Mucosa of rectum (tissue), 2 donors: Measurements from ENCODE around the gene HMGXB3.

Experiments
- H3K27ac ChIP-seq, 2 donors: one replicate each; pipeline ENCODE4 v1.7.0; 2013; ENCODE audit warnings: inconsistent platforms in 2 of 2, low read depth in 2 of 2, low read length in 2 of 2
- H3K27me3 ChIP-seq, 2 donors: one replicate each; pipeline ENCODE4 v1.7.0; 2013; ENCODE audit warnings: low read length in 2 of 2; ENCODE audit not compliant: control insufficient read depth in 2 of 2, insufficient read depth in 2 of 2
- H3K36me3 ChIP-seq, 2 donors: one replicate each; pipeline ENCODE4 v1.7.0; 2013; ENCODE audit warnings: low read length in 2 of 2; ENCODE audit not compliant: control insufficient read depth in 2 of 2, insufficient read depth in 2 of 2
- H3K4me1 ChIP-seq, 2 donors: one replicate each; pipeline ENCODE4 v1.7.0; 2013; ENCODE audit warnings: low read length in 2 of 2, mild to moderate bottlenecking in 1 of 2; ENCODE audit not compliant: control insufficient read depth in 2 of 2, insufficient read depth in 2 of 2
- H3K4me3 ChIP-seq, 2 donors: one replicate each; pipeline ENCODE4 v1.7.0; 2013; ENCODE audit warnings: low read length in 2 of 2
- H3K9ac ChIP-seq, 2 donors: one replicate each; pipeline ENCODE4 v1.7.0; 2013; ENCODE audit warnings: low read length in 2 of 2, low read depth in 1 of 2, mild to moderate bottlenecking in 1 of 2
- H3K9me3 ChIP-seq, 2 donors: one replicate each; pipeline ENCODE4 v1.7.0; 2013; ENCODE audit warnings: low read length in 2 of 2; ENCODE audit not compliant: control insufficient read depth in 2 of 2
- donor health status: healthy.
- donor health status: Normal muscosa, but diverticular disease.

Gene HMGXB3

DNA sequence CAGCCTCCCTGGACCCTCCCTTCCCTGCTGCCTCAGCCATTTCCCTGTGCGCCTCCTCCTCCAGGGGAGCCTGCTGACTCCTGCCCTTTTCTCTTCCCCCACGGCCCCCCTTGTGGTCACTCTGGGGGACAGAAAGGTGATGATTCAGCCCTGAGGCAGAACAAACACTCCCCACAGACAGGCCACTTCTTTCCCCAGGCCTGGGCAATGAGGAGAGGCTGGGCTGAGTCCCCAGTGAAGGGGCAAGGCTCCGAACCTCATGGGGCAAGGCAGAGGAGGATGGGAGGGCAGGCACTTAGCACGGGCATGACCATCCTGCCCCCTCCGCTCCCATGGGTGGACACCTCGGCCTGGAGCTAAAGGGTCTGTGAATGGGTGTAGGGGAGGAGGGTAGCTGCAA is 64.8 kb downstream of the HMGXB3 start:
- H3K9ac ChIP-seq = no peak overlapping the region
- no peaks in the 10 kb centered on the region for H3K36me3 ChIP-seq
- H3K27me3 ChIP-seq = no peaks in the 10 kb centered on the region
- no peaks in the 10 kb centered on the region for H3K4me1 ChIP-seq
- no peak overlapping the region for H3K4me3 ChIP-seq
- no peaks in the 10 kb centered on the region for H3K9me3 ChIP-seq
- peak overlapping the region in 1 of 2 donors; percentile 16 for H3K27ac ChIP-seq

DNA sequence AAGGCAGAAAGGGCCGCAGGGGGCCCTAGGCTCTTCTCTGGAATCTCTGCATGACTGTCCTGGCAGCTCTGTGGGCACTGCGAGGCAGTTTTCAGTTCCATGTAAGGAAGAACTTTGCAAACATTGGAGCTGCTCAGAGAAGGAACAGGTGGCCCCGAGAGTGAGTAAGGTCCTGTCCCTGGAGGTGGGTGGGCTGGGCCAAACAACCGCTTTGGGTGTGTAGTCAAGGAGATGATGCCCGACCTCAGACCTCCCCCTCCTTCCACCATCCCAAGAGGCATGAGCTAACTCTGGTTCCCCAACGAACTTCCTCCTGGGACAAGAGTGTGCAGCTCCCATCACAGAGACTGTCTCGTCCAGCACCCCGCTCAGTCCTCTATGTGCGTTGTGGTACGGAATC is 65.3 kb downstream of the HMGXB3 start:
- H3K27me3 ChIP-seq = no peaks in the 10 kb centered on the region
- no peak overlapping the region for H3K4me3 ChIP-seq
- H3K36me3 ChIP-seq = no peaks in the 10 kb centered on the region
- H3K9me3 ChIP-seq = no peaks in the 10 kb centered on the region
- no peaks in the 10 kb centered on the region for H3K4me1 ChIP-seq
- no peak overlapping the region for H3K9ac ChIP-seq
- H3K27ac ChIP-seq = peak overlapping the region in 1 of 2 donors; percentile 16

DNA sequence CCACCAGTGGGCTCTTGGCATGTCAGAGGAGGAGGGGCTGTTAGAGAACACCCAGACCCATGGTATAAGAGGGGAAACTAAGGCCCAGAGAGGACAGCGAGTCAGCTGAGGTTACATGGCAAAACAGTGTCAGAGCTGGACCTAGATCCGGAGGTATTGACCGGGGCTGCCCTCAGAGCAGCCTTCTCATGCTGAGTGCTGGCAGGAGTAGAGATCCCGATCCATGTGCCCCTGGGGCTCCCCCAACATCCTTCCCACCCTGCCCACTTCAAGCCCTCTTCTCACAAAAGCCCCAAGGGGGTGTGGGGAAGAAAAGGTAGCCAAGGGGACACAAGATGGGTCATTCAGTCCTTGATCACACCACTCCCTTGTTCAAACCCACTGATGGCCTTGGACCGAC is 65.9 kb downstream of the HMGXB3 start:
- H3K9ac ChIP-seq = no peak overlapping the region
- H3K36me3 ChIP-seq = no peaks in the 10 kb centered on the region
- H3K9me3 ChIP-seq = no peaks in the 10 kb centered on the region
- H3K27me3 ChIP-seq = no peaks in the 10 kb centered on the region
- no peaks in the 10 kb centered on the region for H3K4me1 ChIP-seq
- no peak overlapping the region for H3K4me3 ChIP-seq
- H3K27ac ChIP-seq = no peak overlapping the region

DNA sequence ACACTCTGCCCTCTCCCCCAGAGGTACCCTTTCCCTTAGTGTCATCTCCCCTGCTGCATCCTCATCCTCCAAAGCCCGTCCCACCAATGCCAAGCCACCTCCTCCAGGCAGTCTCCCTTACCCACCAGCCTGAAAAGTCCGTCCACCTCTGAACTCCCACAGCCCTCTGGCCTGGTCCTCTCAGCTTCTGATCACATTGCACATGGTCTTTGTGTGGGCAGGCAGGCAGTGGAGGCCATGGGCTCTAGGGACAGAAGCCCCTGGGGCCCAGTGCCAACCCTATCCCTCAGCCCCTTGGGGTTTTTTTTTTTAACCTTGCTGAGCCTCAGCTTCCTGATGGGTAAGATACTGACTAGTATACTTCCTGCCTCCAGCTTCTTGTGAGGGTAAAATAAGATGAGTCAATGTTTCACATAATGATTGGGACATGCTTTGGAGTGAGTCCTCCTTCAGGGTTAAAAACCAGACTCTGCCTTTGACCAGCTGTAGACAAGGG is 66.4 kb downstream of the HMGXB3 start:
- Histone ChIP-seq H3K36me3 (no peaks in the 10 kb centered on the region), H3K9ac (no peak overlapping the region), H3K4me1 (no peaks in the 10 kb centered on the region), H3K9me3 (no peaks in the 10 kb centered on the region), H3K4me3 (no peak overlapping the region), H3K27ac (no peak overlapping the region), H3K27me3 (no peaks in the 10 kb centered on the region)

DNA sequence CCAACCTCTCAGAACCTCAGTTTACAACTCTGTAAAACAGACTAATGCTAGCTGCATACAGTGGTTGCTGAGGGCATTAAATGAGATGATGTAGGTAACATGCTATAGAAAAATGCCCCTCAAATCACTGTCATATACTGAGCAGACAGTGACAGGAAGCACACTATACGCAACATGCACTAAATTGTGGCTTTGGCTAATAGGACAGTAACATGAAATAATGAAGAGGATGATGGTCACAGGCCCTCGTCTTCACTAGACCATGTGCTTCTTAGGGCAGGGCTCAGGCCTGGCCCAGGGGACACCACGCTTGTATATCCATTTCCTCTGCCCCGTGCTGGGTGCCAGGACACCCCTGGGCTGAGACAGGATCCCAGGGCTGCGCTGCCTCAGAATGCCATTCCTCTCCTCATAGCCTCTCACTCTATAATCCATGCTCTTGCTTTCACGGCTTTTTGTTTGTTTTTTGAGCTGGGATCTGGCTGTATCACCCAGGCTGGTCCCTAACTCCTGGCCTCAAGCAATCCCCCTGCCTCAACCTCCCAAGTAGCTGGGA is 66.9 kb downstream of the HMGXB3 start:
- no peaks in the 10 kb centered on the region for H3K9me3 ChIP-seq
- H3K4me1 ChIP-seq = no peaks in the 10 kb centered on the region
- H3K36me3 ChIP-seq = no peaks in the 10 kb centered on the region
- H3K27me3 ChIP-seq = no peaks in the 10 kb centered on the region
- H3K27ac ChIP-seq = peak overlapping the region in 1 of 2 donors; percentile 23
- H3K4me3 ChIP-seq = no peak overlapping the region
- no peak overlapping the region for H3K9ac ChIP-seq

DNA sequence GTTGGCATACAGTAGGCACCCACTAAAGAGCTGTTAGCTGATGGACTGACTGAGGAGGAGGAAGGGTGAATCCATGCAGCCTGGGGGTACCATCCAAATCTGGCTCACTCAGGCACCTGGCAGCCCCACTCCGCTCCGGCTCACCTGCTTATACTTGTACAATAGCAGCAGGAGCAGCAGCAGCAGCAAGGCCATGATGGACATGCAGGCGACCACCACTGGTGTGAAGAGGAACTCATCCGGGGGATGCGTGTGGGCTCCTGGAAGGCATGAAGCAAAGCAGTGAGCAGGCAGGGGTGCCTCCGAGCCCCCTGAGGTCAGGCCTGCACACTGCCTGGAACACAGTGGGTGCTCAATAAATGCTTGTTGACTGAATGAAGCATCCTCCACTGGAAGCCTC is 67.5 kb downstream of the HMGXB3 start:
- Histone ChIP-seq H3K9ac (no peak overlapping the region), H3K27me3 (no peaks in the 10 kb centered on the region), H3K4me1 (no peaks in the 10 kb centered on the region), H3K9me3 (no peaks in the 10 kb centered on the region), H3K36me3 (no peaks in the 10 kb centered on the region), H3K27ac (no peak overlapping the region), H3K4me3 (no peak overlapping the region)

DNA sequence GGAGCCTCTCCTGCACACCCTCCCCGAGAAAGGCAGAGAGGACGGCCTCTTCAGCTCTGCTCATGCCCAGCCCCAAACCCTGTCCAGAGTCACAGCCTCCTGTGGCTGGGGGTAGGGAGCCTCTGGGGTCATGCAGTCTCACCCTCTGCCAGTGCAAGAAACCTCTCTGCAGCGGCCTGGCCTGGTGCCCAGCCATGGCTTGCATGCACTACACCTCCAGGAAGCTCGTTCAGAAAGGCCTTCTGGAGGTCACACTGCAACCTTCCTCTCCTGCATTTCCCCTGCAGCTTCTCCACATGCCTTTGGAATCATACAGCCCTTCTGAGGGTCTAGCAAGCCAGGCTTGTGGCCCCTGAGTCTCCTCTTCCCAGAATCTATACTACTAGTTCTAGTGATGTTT is 67.9 kb downstream of the HMGXB3 start:
- Histone ChIP-seq H3K4me3 (no peak overlapping the region), H3K4me1 (no peaks in the 10 kb centered on the region), H3K9me3 (no peaks in the 10 kb centered on the region), H3K27me3 (no peaks in the 10 kb centered on the region), H3K36me3 (no peaks in the 10 kb centered on the region), H3K9ac (no peak overlapping the region), H3K27ac (no peak overlapping the region)

DNA sequence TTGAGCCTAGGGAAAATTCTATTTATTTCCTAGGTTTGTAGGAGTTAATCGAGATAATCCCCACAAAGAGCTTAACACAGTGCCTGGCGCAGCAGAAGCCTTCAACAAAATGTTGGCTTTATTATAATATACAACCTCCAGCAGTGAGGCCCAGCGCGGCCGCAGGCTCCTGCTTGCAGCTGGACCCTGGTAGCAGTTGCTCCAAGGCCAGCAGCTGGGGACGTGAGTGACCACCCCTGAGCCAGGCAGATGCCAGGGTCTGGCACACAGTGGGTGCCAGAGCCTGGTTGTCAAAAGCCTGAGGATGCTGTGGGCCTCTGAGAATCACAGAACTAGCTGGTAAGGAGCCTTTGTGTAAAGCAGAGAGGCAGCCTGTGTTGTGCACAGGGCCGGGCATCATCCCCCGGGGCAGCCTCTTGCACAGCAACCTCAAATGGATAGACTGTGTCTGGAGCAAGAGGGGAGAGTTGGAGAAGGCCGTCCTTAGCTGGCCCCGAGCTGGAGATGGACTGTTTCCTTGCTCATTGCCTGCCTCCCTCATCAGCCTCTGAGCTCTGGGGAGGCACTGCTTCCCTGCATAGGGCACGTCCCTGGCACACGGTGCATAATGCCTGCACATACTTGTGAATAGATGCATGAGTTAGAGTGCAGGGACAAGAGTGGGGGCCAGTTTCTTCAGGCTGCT is 68.6 kb downstream of the HMGXB3 start:
- Histone ChIP-seq H3K9ac (no peak overlapping the region), H3K9me3 (no peaks in the 10 kb centered on the region), H3K4me1 (no peaks in the 10 kb centered on the region), H3K27ac (no peak overlapping the region), H3K27me3 (no peaks in the 10 kb centered on the region), H3K36me3 (no peaks in the 10 kb centered on the region), H3K4me3 (no peak overlapping the region)

DNA sequence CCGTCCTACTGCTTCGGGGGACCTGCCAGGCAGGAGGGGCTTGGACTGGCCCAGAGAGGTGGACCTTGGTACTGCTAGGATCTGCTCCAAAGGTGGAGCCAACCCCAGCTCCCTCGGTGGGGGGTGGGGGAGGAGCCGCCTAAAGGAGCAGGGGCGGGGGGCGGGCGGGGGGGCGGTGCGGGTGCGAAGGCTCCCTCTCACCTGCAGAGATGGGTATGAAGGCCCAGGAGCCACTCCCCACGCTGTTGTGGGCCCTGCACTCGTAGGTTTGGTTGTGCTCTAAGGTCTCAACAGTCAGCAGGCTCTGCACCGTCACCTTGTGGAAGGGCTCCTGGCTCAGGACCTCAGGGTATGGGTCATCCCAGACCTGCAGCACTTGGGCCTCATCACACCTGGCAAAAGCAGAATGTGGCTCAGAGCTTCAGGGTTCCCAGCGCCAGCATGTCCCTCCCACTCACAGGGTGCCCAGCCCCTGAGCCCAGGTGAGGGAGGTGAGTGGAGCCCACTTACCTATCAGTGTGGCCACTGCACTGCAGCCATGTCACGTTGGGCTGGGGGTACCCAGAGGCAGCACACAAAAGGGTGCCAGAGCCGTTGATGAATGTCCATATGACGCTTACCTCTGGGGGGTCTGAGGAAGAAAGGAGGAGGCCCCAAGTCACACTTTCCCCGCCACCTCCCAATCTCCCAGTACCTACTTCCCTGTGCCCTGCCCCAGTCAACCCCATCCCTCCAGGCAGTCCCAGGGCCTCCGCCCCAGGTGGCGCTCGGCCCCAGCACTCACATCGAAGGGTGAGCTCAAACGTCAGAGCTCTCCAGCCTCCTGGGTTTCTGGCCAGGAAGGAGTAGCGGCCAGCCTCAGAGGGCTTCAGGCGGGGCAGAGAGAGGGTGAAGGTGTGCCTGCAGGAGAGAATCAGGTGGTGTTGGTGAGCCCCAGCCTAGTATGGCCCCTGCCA is 69.4 kb downstream of the HMGXB3 start:
- no peaks in the 10 kb centered on the region for H3K36me3 ChIP-seq
- no peaks in the 10 kb centered on the region for H3K27me3 ChIP-seq
- no peak overlapping the region for H3K27ac ChIP-seq
- no peak overlapping the region for H3K4me3 ChIP-seq
- no peaks in the 10 kb centered on the region for H3K4me1 ChIP-seq
- no peaks in the 10 kb centered on the region for H3K9me3 ChIP-seq
- H3K9ac ChIP-seq = no peak overlapping the region

DNA sequence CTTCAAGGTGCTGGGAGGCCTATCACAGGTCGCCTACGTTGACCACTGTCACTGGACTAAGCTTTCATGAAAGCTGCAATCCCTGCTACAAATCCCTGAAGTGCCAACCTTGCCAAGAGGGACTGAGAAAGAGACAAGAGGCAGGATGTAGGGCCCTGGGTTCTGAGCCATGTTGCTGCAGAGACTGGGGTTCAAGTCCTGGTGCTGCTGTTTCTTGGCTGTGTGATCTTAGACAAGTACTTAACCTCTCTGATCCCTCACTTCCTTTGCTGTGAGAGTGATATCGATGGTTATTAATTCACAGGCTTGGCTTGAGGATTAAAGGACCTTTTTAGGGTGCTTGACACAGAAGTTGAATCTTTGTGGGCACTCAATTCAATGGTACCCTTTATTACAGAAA is 70.3 kb downstream of the HMGXB3 start:
- H3K4me3 ChIP-seq = no peak overlapping the region
- H3K27ac ChIP-seq = no peak overlapping the region
- no peaks in the 10 kb centered on the region for H3K36me3 ChIP-seq

More for the DNA sequence above, 70.3 kb downstream of the HMGXB3 start:
- Histone ChIP-seq H3K27me3 (no peaks in the 10 kb centered on the region), H3K9ac (no peak overlapping the region), H3K9me3 (no peaks in the 10 kb centered on the region), H3K4me1 (no peaks in the 10 kb centered on the region)
